ENCODE measurements around the gene SERPINF2. TPM values are rescaled to one million over a fixed set of nuclear protein-coding genes. Genes with fewer than 3 reads are reported as not detected.

Gene SERPINF2
- total RNA-seq, 1 experiment from 2014 or later, result 0.56 TPM

GRCh38 chr17:1709403-1709951, 33.2 kb upstream of the SERPINF2 start:
- Mint-ChIP-seq H3K36me3 (ENCODE audit: insufficient read depth, unreplicated experiment) (peaks cover 27% of the 10 kb centered on the region), H3K4me3 (ENCODE audit: unreplicated experiment) (peak overlapping the region; percentile 56), H3K27me3 (ENCODE audit: insufficient read depth, unreplicated experiment) (no peaks in the 10 kb centered on the region), H3K9me3 (ENCODE audit: unreplicated experiment) (no peaks in the 10 kb centered on the region), H3K27ac (ENCODE audit: low read depth, unreplicated experiment) (no peak overlapping the region), H3K4me1 (ENCODE audit: insufficient read depth, unreplicated experiment) (peaks cover 21% of the 10 kb centered on the region)
- ChIA-PET POLR2A (interaction anchor here (0.7 to 2.9 kb wide), 2 partner anchors 25 to 32 kb away, joined by 3 to 23 read pairs; partner anchors contain the start of gene PRPF8), CTCF (interaction anchor here (1.1 kb wide), 1 partner anchor 14 kb away, joined by 5 read pairs; no protein-coding TSS in a partner anchor)
- intact Hi-C loops (cut with micrococcal nuclease), result no loop called here
- BruUV-seq (replicated peaks), result no TSS peak
- DNase-seq (ENCODE audit: unreplicated experiment), result peak; percentile 47
- TF ChIP-seq CTCF (IDR thresholded peaks at IDR 0.05; ENCODE audit: unreplicated experiment), result no peak

- CTCF ChIA-PET, result no interaction called here
- H3K27ac Mint-ChIP-seq (ENCODE audit: low read depth, unreplicated experiment), result peak within 1 kb of the TSS; percentile 16
- H3K4me1 Mint-ChIP-seq (ENCODE audit: insufficient read depth, unreplicated experiment), result peaks cover 21% of the 10 kb centered on the region
- H3K36me3 Mint-ChIP-seq (ENCODE audit: insufficient read depth, unreplicated experiment), result peaks cover 27% of the 10 kb centered on the region
- intact Hi-C loops (cut with micrococcal nuclease), result loop anchor here (1.0 to 10.0 kb wide), 2 partner anchors 41 to 135 kb away; no protein-coding TSS in a partner anchor
- TF ChIP-seq CTCF (IDR thresholded peaks at IDR 0.05; ENCODE audit: unreplicated experiment), result no peak
- H3K9me3 Mint-ChIP-seq (ENCODE audit: unreplicated experiment), result no peaks in the 10 kb centered on the region
- peak; percentile 67 for DNase-seq (ENCODE audit: unreplicated experiment)
- no peaks in the 10 kb centered on the region for H3K27me3 Mint-ChIP-seq (ENCODE audit: insufficient read depth, unreplicated experiment)
- no TSS peak for BruUV-seq (replicated peaks)
- peak within 1 kb of the TSS; percentile 68 for H3K4me3 Mint-ChIP-seq (ENCODE audit: unreplicated experiment)
- POLR2A ChIA-PET, result interaction anchor here (0.5 to 2.9 kb wide), 2 partner anchors 26 to 77 kb away, joined by 3 to 23 read pairs; partner anchors contain the start of gene PRPF8
Observed at GRCh38 chr17:1709971-1710806, 32.5 kb upstream of the SERPINF2 start, which contains the start of gene TLCD2. TLCD2 (minus strand) TSS chr17:1710377; CDS start chr17:1710242, 135 bp downstream.

- BruUV-seq (replicated peaks), result no TSS peak
- Mint-ChIP-seq H3K27me3 (ENCODE audit: insufficient read depth, unreplicated experiment) (no peaks in the 10 kb centered on the region), H3K27ac (ENCODE audit: low read depth, unreplicated experiment) (peak overlapping the region; percentile 16), H3K4me1 (ENCODE audit: insufficient read depth, unreplicated experiment) (peaks cover 21% of the 10 kb centered on the region), H3K4me3 (ENCODE audit: unreplicated experiment) (peak overlapping the region; percentile 68), H3K9me3 (ENCODE audit: unreplicated experiment) (no peaks in the 10 kb centered on the region), H3K36me3 (ENCODE audit: insufficient read depth, unreplicated experiment) (peaks cover 27% of the 10 kb centered on the region)
- DNase-seq (ENCODE audit: unreplicated experiment), result no peak
- intact Hi-C loops (cut with micrococcal nuclease), result loop anchor here (1.0 to 10.0 kb wide), 2 partner anchors 42 to 136 kb away; no protein-coding TSS in a partner anchor
- ChIA-PET POLR2A (interaction anchor here (0.6 to 2.9 kb wide), 4 partner anchors 27 to 689 kb away, joined by 3 to 23 read pairs (median 3); partner anchors contain the start of gene PRPF8), CTCF (interaction anchor here (0.6 kb wide), 1 partner anchor 87 kb away, joined by 3 read pairs; no protein-coding TSS in a partner anchor)
- TF ChIP-seq CTCF (IDR thresholded peaks at IDR 0.05; ENCODE audit: unreplicated experiment), result no peak
Observed at GRCh38 chr17:1710807-1711553, 31.7 kb upstream of the SERPINF2 start.

Data from MCF 10A (cell line).